Measurements from ENCODE around the gene CROCC2.

DNA sequence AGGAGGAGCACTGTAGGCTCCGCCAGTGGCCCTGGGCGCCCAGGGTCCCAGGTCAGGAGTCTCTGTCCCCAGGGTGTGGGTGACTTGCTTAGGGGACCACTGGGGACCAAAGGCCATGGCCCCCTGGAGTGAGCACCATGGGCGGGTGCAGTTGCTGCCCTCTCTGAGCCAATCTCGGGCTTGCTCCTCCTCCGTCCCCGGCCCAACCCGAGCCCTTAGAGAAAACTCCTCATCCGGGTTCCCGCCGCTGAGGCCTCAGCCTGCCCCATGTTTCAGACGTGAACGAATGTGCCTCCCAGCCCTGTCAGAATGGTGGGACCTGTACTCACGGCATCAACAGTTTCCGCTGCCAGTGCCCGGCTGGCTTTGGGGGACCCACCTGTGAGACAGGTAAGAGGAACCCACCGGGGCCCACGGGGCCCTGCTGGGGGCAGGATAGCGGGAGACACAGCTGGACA lies 130.9 kb downstream of the CROCC2 start:
- TF ChIP-seq, protein P1, sequence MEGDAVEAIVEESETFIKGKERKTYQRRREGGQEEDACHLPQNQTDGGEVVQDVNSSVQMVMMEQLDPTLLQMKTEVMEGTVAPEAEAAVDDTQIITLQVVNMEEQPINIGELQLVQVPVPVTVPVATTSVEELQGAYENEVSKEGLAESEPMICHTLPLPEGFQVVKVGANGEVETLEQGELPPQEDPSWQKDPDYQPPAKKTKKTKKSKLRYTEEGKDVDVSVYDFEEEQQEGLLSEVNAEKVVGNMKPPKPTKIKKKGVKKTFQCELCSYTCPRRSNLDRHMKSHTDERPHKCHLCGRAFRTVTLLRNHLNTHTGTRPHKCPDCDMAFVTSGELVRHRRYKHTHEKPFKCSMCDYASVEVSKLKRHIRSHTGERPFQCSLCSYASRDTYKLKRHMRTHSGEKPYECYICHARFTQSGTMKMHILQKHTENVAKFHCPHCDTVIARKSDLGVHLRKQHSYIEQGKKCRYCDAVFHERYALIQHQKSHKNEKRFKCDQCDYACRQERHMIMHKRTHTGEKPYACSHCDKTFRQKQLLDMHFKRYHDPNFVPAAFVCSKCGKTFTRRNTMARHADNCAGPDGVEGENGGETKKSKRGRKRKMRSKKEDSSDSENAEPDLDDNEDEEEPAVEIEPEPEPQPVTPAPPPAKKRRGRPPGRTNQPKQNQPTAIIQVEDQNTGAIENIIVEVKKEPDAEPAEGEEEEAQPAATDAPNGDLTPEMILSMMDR (conservative IDR thresholded peaks at IDR 0.05; ENCODE audit: low read length), result no peak
- no peak for TF ChIP-seq EZH2phosphoT487 (IDR thresholded peaks at IDR 0.05; ENCODE audit: borderline replicate concordance, low read depth, low read length)
